Measurements from ENCODE around the gene CAPRIN1.

The CAPRIN1 gene

DNA sequence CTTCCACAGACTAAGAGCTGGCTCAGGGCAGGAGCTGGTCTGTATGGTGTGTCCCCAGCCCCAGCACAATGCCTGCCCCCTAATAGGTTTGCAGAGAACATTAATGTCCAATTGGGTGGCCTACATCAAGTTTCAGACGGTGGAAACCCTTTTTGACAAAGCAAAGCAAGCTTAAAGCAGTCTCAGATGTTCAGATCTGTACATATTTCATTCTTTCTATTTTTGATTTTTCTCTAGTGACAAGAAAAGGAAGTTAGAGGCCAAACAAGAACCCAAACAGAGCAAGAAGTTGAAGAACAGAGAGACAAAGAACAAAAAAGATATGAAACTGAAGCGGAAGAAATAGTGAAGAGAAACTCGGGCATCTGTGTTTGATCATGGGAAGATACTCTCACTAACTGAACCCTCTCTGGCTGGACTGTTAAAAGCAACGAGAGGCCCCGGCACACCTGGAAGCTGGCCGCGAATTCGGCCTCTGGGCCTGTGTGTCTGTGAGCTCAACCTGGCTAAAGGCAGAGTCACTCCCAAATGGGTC is 94.4 kb downstream of the CAPRIN1 start:
- DNase-seq (ENCODE audit: low read depth, low spot score) = no peak

DNA sequence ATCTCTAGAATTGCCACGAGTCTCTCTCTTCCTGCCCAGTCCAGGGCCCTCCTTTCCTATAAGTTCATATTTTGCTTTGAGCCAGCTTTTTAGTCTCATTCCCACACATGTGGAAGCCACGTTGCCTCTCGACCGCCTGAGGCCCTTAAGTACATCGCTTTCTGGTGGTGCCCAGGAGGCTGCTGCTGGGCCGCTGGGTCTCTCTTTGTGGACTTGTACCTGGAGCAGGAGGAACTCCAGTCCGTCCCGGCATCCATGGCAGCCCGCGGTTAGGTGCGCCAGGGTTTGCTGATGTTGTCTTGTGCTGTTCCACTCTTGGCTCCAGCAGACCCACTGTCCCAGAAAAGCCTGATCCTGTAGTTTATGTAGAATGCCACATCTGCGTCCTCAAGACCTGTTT is 94.9 kb downstream of the CAPRIN1 start:
- no peak for DNase-seq (ENCODE audit: low read depth, low spot score)

DNA sequence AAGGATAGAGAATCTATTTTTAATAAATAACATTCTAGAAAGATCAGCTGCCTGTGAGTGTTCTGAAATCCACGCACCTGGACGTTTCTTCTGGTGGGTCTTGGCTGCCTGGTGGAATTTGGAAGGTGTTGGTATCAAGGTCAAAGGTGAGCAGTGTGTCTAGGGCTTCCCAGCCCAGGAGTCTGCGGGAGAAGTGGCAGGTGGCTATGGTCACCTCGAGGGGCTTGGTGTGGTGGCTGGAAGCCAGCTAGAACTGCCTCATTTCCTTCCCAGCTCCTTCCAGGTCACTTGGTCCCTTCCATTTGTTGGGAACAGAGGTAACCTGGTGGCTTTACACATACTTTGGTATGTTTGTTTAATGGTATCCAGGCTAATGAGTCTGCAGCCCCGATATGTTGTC is 95.3 kb downstream of the CAPRIN1 start:
- no peak for DNase-seq (ENCODE audit: low read depth, low spot score)

DNA sequence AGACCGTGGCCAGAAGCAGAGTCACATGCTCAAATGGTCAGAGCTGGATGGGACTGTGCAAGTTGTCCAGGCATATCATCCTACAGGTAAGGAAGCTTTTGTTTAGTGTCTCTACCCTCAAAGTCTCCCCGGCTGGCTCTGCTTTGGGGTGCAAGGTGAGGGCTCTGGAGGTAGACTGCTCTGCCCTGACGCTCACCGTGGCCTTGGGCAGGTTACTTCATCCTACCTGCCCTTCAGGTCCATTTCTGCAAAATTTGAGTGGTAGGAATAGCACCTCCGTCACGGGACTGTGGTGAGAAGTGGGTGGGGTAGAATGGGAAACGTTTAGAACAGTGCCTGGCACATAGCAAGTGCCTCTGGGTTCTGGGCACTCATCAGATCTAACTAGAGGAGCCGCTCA is 96.0 kb downstream of the CAPRIN1 start:
- DNase-seq (ENCODE audit: low read depth, low spot score) = no peak

DNA sequence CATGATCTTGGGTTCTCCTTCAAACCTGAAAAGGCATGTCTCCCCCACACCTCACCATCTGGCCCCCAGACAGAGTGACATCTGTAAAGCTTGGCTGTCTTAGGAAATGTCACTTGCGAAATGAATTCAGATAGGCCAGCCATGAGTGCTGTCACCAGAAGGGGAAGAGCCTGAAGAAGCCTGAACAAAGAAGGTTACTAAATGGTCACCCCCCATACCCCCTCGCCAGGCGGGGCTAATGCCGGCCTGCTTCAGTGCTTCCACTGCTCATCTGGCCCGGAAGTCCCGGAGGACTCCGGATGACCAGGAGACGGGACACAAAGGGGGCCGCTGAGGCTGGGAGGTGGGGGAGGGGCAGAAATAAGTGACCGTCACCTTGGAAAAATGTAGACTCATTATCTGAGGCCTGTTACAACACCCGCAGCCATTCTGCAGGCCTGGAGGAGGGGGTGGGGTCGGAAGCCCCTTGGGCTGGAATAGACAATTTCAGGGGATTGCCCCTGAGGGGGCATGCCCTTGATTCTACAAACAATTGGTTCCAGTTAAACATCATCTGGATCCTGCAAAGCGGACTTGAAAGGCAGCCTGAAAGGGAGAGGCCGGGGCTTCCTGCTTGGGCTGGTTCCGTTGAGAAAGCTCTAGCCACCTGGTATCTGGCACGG is 97.1 kb downstream of the CAPRIN1 start:
- DNase-seq (ENCODE audit: low read depth, low spot score) = no peak

DNA sequence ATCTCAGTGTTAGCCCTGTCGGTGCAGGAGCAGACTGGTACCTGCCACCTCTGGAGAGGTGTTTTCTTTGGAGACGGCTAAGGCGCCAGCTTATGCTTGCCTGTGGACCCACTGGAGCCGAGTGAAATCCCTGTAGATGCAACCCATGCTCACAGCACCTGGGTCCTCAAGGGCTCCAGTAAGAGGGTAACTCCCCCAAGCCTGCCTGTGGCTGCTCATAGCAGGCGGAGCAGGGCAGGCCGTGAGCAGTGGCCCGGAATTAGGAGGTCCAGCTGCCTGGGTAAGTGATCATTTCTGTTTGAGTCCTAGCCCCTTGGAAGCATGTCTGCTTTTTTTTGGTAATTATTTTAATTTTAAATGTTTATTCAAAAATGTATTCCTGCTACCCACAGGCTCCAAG is 97.7 kb downstream of the CAPRIN1 start:
- DNase-seq (ENCODE audit: low read depth, low spot score) = no peak

DNA sequence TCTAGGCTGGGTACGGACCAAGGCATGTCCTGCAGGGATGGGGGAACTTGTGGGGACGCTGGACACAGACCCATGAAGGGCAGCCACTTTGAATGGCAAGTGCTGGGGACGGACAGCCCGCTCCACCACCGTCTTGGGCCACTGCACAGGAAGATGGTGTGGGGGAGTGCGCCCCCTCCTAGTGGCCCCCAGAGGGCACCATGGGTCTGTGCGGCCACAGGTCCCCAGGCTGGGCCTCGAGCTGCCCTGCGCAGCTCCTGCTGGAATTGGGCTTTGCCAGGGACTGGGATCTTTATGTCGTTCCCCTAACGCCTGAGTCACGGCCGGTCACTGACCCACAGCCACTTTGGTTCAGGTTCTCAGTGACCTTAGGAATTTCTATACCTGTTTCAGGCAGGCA is 98.3 kb downstream of the CAPRIN1 start:
- DNase-seq (ENCODE audit: low read depth, low spot score) = no peak

DNA sequence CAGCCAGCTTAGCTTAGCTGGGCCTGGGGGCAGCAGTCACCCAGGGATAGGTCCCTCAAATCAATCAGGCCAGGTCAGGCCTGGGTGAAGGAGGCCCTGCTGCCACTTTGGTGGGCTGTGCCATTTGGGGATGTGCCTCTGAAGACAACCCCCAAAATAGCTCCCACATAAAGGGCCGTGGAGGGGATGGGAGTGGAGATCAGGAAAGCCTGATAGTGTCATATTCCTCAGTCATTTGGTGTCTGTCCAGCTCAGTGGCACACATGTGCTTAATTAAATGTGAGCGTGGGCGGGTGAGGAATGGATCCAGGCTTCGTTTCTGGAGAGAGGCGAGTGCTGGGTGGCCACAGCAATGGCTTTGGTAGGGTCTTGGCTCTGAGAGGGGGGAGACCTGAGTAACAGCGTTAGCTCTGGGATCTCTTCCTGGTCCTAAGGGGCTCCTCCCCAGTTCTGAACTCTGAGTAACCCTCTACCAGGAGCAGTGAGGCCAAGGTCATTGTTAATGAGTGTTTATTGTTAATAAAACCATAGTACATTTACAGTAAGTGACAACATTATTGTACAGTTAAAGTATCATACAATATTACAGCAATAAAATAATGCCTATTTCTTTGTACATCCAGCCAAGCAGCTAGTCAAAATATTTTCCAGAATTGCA is 99.1 kb downstream of the CAPRIN1 start:
- no peak for DNase-seq (ENCODE audit: low read depth, low spot score)

All from smooth muscle cell of the brain vasculature (primary cell).